NCI-H82 (cell line): ENCODE measurements around the gene PEX12.
A peak's percentile ranks its signal among the peaks of the same experiment; 100 is the strongest.
"Not testable (repeated sequence)": the region's sequence is repeated elsewhere in the genome, so short reads cannot be mapped to it uniquely, and the experiment has no call there.

ENCODE experiments used
- DNase-seq: peaks from one replicate; lab custom pipeline; 2025; lab: John Stamatoyannopoulos, UW

The PEX12 gene

GRCh38 chr17:35577830-35578196 lies 558 bp downstream of the PEX12 start:
- DNase-seq: no peak

DNA sequence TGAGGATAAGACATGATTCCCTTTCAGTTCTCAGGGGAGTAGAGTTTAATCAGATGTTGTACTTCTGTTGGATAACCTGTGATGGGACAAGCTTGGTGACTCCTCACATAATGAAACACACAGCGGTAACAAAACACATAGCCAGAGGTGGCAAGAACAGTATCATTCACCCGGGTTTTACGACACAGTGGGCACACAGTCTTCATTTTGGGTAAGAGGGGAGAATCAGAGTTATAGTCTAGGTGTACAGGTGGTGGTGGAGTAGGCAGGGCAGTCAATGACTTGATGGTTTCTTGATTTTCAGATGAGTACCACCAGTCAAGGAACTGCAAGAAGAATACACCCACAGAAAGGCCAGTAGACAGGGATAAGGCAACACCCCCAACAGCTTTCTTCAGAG lies 2.6 kb downstream of the PEX12 start:
- no peak for DNase-seq

- DNase-seq: no peak
These were observed 9.0 kb downstream of the PEX12 start for GRCh38 chr17:35569405-35569804.

DNA sequence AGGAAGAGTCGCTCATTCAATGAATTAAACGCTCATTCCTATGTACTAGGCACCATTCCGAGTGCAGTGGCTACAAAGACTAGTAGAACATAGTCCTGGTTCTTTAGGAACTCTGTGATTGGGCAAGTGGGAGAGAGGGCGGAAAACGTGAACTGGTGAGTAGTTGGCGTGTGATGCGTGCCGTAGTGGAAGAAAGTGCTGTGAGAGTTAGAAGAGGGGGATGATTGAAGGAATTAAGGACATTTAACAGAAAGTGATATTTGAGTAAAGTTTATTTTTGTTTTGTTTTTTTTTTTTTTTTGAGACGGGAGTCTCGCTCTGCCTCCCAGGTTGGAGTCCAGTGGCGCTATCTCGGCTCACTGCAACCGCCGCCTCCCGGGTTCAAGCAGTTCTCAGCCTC lies 9.8 kb downstream of the PEX12 start:
- DNase-seq: peak; percentile 68

GRCh38 chr17:35566968-35567367 lies 11.4 kb downstream of the PEX12 start:
- DNase-seq: no peak

GRCh38 chr17:35563181-35563580 lies 15.2 kb downstream of the PEX12 start:
- DNase-seq: not testable (repeated sequence)

DNA sequence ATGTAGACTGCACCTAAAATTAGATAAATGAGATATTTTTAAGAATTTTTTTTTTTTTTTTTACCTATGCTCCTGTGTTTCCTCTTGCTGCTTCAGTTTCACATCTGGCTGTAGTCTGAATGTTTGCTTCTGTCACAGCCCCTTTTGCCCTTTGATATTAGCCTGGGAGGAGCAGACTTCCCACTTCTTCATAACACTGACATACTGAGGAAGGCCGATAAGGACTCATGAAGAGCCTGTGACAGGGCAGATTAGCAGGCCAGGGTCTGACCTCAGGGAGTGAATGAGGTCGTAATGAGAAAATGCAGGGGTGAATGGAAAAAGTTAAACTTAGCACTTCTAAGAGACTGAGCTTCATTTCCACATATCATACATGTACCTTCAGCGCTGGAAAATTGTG lies 17.7 kb downstream of the PEX12 start, which contains the start of gene SLFN14:
Gene SLFN14 (minus strand): TSS at position 117 of the 400 bp plus-strand sequence. CDS start 2,757 bp downstream, outside the sequence.
- no peak for DNase-seq

GRCh38 chr17:35559495-35560210 lies 18.7 kb downstream of the PEX12 start:
- DNase-seq: no peak

GRCh38 chr17:35557353-35557752 lies 21.0 kb downstream of the PEX12 start:
- no peak for DNase-seq

- peak; percentile 12 for DNase-seq
These were observed 22.7 kb downstream of the PEX12 start for GRCh38 chr17:35555691-35556090.

- DNase-seq: no peak
These were observed 23.7 kb downstream of the PEX12 start for GRCh38 chr17:35554668-35555067.

GRCh38 chr17:35553310-35553709 lies 25.1 kb downstream of the PEX12 start:
- DNase-seq: no peak

GRCh38 chr17:35548978-35549377 lies 29.4 kb downstream of the PEX12 start:
- no peak for DNase-seq

DNA sequence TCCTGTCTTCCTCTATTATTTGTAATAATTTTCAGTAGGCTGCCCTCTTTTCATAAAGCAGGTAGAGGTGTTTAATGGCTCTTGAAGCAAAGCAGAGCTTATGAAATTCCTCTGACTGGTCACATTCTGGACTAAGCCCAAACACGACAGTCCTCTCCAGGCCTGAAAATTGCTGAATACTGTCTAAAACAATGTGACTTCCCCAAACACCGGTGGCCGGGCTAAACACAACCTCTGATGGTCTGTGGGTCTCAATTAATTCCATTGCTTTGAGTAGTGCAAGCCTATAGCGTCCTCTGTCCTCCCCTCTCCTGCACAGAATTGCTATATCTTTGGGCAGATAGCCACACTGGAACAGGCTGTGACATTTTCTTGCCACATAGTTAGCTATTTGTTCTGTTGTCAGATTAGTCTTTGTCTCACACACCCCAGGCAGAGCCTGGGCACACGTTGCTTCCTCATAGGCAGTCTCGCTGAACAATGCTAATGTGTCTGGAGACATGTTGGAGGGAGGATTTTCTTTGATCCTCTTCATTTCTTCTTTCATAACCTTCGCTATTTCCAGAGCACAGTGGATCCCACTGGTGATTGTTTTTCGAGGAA lies 30.1 kb downstream of the PEX12 start:
- DNase-seq: no peak

DNA sequence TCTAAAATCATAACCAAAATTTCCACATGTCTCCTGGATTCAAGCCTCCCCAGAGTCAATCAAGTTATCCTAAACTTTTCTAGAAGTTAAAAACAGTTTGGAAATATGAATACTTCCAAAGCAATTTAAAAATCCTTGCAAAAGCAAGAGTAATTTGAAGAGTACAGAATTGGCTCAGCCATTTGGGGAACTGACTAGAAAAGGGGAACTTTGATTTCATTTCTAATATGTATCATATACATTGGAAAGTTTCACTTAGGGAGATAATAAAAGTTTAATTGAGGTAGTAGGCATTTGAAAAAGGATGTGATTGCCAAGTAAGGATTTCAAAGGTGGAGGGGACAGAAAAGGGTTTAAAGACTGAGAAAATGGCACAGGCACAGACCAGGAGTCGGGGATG lies 31.9 kb downstream of the PEX12 start:
- no peak for DNase-seq

DNA sequence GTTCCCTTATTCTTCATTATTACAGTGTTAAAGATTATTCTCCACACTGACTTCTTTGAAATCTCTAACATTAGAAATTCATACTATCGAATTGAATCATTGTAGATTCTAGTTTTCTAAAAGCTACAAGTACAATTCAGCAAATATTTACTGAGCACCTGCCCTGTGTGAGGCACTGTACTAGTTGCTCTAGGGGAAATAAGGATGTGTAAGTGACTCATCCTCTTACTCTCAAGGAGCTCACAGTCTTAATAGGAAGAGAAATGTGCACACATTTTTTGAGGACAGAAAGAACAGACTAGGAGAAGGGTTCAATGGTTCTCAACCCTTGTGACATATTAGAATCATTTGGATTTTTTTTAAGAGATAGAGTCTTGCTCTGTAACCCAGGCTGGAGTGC lies 33.2 kb downstream of the PEX12 start:
- DNase-seq: no peak

GRCh38 chr17:35543856-35544255 lies 34.5 kb downstream of the PEX12 start:
- DNase-seq: no peak

DNA sequence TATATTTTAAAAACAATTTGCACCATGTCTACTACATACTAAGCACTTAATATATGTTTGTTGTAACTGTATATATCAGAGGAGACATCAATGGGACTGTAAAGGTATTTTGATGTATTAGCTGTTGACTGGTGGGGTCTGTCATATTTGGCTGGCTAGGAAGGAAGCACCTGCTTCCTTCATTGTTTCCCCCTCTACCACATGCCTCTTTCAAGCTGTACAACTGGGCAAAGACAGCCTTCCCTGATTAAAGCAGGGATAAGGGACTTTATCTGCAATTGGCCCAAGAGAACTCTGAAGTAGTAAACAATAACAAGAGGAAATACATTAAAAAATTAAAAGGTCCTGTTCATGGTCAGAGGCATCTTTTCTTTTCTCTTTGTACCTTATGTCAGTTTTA lies 35.4 kb downstream of the PEX12 start:
- DNase-seq: no peak

- no peak for DNase-seq
These were observed 36.9 kb downstream of the PEX12 start for GRCh38 chr17:35541434-35541833.

DNA sequence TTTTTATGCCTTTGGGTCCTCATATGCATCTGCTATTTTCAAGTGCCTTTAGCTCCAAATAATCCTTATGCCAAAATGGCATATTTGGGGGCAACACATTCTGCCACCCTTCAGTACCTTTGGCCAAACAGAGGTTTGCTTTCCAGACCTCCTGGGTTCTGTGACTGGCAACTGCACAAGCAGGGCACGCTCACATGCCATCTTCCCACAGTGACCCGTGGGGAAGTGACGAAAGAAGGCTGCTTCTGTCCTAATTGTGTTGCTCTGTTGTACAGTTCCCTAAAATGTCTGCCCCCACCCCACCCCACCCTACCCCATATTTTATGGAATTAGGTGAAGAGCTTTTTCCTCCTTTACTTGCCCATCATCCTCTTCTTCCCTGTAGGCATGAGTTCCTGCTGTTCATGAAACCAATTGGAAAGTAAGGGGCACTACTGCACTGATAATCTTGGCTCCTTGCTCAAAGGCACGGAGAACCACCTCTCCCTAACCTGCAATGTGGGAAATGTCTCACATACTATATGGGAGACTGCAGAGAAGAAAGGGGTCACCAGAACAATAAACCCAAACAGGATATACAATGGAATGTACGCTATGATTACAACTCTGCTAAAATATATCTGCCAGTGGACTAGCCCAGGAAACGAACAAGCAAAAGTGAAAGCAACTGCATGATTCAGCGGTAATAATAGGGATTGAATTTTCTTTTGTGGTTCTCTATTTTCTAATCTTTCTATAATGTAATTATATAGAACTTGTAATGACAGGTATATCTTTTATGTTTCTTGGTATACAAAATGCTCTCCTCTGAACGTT lies 37.6 kb downstream of the PEX12 start:
- DNase-seq: no peak

DNA sequence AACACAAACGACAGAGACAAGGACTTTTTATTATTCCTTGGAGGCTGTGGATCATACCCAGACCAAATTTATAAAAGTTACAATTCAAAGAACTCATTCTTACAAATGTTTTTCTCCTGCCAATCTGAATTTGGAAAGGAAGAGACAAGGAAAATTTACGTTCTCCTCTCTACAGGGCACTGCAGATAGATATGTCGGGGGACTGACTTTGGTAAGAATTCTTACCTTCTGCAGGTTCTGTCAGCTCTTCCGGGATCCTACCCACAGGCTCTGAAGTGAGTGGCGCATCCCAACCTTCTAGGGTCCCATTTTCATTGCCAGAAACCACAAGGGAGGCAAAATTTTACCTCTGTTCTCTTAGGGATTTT lies 38.7 kb downstream of the PEX12 start:
- no peak for DNase-seq

- DNase-seq: no peak
These were observed 40.7 kb downstream of the PEX12 start, which contains the start of gene SLFN12L for GRCh38 chr17:35537601-35538141. Gene SLFN12L, minus strand, starts transcription at chr17:35537678. Its CDS starts 15,314 bp downstream, at chr17:35522364.
